AG09319 (cell line): ENCODE results near the gene RAD51B.

Experiments used
- DNase-seq: peaks from one replicate; pipeline ENCODE4 v3.0.0-alpha.2; 2010; ENCODE audit warnings: low read depth; ENCODE audit errors: extremely low read depth
- TF ChIP-seq, protein P1 (sequence below): IDR thresholded peaks from 2 replicates; pipeline ENCODE4 v1.5.1; 2011; ENCODE audit warnings: low read depth, mild to moderate bottlenecking, inconsistent platforms, low read length, moderate library complexity

The RAD51B gene

DNA sequence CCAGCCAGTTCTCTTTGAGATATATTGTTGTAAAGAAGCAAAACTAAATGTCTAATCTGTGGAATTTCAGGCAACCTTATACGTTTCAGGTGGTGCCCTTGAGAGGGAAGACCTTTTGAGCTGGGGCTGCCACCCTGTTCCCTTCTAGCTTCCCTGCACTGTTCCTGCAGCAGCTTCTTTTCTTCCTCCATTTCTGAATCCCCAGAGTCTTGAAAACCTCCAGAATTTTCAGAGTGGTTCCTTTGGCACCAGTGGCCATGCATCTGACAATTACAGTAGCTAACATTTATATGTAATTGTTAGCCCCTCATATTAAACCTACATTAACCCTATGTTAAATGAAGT, 702.0 kb downstream of the RAD51B start:
- DNase-seq: no peak
- TF ChIP-seq, protein P1, sequence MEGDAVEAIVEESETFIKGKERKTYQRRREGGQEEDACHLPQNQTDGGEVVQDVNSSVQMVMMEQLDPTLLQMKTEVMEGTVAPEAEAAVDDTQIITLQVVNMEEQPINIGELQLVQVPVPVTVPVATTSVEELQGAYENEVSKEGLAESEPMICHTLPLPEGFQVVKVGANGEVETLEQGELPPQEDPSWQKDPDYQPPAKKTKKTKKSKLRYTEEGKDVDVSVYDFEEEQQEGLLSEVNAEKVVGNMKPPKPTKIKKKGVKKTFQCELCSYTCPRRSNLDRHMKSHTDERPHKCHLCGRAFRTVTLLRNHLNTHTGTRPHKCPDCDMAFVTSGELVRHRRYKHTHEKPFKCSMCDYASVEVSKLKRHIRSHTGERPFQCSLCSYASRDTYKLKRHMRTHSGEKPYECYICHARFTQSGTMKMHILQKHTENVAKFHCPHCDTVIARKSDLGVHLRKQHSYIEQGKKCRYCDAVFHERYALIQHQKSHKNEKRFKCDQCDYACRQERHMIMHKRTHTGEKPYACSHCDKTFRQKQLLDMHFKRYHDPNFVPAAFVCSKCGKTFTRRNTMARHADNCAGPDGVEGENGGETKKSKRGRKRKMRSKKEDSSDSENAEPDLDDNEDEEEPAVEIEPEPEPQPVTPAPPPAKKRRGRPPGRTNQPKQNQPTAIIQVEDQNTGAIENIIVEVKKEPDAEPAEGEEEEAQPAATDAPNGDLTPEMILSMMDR: no peak

DNA sequence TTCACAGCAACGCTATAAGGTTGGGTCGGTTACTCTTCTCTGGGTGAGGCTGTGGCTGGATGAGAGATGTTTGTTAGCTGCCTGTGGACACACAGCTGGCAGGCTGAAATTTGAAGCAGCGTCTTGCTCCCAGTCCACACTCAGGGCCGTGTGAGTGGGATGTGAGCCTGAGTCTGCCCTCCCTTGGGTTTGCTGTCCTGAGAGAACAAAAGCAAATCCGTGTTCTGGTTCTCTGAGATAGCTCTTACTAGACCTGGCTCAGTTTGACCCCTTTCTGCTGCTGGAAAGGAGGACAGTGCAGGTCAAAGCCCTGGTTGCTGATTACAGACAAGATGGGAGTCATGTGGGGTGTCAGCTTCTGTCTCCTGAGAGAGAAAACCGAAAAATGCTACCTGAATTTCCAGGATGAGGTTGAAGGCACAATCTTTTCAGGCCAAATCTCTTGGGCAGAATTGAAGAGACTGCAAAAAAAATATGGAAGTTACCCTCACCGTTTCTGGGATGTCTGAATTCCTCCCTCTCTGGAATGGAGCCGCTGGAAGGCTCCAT, 702.5 kb downstream of the RAD51B start:
- no peak for DNase-seq
- TF ChIP-seq, protein P1: no peak

DNA sequence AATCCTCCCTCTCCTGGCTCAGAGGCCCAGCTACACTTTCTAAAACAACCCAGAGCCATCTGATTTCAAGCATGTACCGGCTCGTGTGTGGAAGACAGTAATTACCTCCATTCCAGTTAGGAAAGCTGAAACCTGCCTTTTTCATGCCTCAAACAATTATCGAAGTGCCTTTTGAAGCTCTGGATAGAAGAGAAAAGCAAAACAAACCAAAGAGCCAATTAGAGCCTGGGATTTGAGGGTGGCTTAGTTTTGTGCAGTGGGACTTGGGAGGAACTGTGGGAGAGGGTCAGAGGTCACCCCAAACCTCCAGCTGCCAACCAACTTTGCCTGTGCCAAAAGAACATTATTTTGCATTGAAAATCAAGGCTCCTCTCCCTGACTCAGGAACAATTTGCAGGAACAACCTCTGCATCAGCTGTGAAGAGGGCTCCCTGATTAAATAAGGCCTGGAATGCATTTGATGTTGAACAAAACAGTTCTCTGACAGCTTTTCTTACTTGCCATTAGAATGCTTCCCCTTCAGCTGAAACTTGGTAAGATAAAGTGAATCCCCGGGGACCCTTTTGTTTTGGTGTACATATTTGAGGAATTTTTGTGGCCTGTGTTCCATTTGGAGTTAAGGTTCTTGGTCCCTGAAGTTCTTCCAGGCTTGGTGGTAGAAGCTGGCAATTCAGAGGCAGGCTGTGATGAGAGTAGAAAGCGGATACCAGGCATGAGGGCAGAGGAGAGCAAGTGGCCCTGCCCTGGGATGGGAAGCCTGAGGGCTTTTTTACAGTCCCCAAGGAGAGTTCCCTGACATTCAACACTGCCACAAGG, 703.1 kb downstream of the RAD51B start:
- TF ChIP-seq, protein P1: peak; percentile 49
- peak; percentile 80 for DNase-seq

DNA sequence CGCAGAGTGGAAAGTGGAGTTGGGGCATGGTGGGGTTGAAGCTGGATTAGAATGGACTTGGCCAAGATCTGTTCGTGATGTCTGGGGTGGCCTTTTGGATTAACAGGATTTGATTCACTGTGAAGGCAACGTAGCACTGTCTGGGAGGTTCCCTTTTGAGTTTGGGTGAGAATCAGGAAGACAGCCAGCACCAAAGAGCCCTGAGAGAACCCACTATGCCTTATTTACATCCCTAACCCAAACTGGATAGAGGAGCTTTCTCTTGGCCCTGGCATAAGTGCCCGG, 703.7 kb downstream of the RAD51B start:
- DNase-seq: no peak
- TF ChIP-seq, protein P1: no peak

DNA sequence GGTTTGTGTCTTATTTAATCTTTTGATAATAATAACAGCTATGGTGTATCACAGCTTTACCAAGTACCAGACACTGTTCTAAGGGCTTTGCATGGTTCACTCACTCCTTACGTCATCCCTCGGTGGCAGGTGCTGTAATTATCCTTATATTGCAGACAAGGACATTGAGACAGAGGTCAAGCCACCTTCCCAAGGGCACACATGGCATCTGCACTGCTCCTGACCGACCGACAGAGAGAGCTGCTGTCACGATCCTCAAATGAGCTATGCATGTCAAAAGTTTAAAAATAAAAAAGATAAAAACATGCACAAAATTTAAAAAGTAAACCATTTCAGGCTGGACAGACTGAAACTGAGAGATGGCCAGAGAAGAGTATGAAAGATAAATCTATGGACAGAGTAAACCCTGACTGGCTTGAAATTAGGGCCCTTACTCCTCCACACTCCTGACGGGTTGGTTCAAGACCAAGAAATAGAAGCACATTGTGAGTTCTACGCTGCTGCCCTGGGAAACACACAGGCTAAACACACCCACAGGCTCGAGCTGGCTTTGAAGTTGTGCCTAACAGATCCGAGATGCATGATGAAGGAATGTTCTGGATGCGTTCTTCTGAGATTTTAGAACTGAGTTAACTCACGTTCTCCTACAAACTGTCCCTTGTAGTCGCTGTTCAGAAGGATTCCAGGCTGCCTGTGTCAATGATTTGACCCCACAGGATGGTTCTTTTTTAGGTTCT, 704.6 kb downstream of the RAD51B start:
- DNase-seq: no peak
- TF ChIP-seq, protein P1: peak; percentile 75

DNA sequence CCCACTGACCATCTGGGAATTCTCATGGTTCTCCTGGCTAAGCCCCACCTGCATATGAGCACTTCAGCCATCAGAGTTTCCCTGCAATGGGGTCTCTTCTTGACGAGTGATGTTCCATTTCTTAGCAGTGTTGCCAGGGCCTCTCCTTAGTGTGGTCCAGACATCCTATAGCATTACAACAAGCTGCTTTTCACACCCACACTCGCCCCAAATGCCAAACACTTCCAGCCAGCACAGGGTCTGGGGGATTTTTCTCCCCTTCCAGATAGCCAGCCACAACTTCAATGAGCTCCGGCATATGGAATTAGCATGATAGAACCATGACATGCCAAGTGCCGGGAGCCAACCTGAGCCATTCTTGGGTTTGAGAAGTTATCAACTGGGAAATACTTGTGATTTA, 705.9 kb downstream of the RAD51B start:
- DNase-seq: no peak
- TF ChIP-seq, protein P1: no peak

DNA sequence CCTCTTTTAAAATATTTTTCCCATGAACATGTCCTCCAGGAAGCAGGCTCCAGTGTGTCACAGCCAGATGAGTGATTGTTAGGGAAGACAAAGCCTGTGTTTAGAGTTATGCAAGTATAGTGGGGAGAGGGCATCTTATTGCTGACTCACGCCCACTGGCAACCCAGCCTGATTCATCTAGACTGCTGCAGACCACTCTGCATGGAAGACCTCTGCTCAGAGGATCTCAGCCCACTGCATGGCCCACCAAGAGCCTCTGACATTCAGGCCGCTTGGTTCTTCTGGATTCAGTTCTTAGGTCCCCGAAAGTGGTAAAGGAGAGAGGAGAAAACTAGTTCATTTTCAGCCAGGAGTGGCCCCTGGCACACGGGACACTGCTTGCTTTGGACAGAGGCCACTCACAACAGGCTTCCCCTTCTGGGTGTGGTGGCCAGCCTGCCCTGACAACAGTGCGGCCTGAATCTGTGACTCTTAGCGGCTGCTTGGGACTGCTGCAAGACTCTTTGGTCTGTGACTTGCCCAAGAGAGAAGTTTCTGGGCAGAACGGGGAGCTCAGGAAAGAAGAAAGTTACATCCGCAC, 707.0 kb downstream of the RAD51B start:
- TF ChIP-seq, protein P1: no peak
- DNase-seq: no peak
